IPS-NIHi7 (cell line): Measurements from ENCODE around the gene RNF212.
"Not testable (repeated sequence)": the region's sequence is repeated elsewhere in the genome, so short reads cannot be mapped to it uniquely, and the experiment has no call there.

Source experiments
- DNase-seq: peaks from one replicate; pipeline ENCODE4 v3.0.0; 2012; ENCODE audit warnings: mixed read lengths; ENCODE audit errors: extremely low spot score

Gene RNF212

DNA sequence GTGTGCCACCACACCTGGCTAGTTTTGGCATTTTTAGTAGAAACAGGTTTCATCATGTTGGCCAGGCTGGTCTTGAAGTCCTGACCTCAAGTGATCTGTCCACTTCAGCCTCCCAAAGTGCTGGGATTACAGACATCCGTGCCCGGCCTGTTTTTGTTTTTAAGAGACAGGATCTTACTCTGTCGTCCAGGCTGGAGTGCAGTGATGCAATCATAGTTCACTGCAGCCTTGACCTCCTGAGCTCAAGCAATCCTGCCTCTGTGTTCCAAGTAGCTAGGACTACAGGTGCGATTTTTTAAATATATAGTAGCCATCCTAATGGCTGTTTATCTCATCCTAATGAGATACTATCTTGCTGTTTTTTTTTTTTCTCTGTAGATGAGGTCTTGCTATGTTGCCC, 47.6 kb downstream of the RNF212 start:
- no peak for DNase-seq

DNA sequence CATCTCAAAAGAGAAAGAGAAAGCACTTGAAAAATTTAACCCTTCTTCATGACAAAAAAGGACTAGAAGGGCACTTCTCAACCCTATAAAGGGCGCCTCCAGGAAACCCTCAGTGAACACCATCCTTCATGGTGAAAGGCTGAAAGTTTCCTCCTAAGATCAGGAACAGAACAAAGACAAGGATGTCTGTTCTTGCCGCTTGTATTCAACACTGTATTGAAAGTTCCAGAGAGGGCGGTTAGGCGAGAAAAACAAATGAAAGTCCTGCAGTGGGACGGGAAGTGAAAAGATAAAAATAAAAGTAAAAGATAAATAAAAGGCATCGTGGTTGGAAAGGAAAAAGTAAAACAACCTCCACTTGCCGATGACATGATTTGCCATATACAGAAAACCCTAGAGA, 50.9 kb downstream of the RNF212 start:
- no peak for DNase-seq

DNA sequence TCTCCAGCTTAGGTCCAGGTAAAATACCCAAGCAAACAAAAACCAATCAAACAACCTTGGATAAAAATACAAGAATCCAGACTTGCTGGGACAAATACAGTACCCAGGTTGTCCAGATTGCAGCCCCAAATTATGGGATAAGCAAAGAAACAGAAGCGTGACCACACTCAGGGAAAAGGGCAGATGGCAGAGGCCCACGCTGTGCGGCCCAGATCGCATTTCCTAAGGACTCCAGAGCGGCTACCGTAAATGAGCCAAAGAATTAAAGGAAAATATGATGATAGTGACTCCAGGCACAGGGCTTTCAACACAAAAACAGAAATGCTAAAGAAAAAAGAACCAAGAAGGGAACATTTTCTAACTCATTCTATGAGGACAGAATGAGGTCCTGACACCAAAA, 51.6 kb downstream of the RNF212 start:
- no peak for DNase-seq

DNA sequence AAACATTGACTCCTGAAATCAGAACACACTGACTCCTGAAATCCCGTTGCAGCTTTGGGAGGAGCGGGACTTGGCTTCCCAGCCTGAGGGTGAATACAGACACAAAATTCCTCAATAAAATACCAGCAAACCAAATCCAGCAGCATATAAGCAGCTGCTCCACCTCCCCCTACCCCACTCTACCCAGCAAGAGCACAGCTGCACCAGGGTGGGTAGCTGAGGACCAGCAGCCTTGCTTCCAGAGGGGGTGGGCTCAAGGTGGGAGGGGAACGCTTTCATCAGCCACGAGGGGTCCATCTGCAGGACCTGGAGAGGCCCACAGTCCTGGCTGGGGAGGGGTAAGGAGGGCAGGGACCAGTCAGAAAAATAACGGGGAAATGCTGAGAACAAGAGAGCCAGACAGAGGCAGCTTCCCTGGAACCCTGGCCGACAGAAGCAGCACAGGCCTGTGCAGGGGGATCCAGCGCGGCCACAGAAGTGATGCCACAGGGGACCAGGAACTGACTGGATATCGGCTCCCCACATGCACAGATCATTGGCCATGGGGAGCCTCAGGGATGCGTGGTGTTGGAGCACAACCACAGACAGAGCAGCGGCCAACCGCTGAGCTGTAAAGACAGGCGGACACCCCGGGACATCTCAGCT, 52.2 kb downstream of the RNF212 start:
- no peak for DNase-seq

DNA sequence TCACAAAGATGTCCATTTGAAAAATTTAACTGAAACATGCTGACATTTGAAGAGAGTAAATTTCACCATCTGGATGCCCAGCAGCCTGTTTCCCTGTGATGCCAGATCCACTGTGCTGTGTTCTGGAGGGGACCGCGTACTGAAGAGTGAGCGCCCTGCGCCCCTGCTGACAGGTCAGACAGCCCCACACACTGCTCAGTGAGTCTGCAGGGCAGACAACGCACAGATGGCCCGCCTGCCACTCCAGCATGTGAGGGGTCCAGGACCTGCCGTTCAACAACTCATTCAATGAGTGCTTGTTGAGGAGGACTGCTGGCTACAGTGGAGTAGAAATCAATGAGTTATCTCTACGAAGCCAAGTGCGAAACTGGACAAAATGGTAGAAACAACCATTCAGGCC, 52.7 kb downstream of the RNF212 start:
- no peak for DNase-seq

DNA sequence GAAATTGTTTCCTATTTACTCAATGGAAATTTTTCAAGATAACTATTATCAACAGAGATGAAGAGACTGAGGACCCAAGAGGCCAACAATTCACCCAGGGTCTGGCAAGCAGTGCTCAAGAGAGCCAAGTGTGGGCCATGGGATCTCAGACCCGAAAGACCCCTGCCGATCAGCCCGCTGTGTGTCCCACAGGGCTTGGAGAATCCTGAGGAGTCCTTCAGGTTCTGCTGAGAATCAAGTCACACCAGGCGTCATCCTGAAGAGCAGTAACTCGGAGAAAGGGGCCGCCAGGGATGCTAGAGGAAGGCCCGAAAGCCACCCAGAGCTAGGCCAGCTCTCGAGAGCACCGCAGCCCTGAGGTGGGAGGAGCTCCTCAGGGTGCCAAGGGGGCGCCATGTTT, 53.2 kb downstream of the RNF212 start:
- DNase-seq = no peak

DNA sequence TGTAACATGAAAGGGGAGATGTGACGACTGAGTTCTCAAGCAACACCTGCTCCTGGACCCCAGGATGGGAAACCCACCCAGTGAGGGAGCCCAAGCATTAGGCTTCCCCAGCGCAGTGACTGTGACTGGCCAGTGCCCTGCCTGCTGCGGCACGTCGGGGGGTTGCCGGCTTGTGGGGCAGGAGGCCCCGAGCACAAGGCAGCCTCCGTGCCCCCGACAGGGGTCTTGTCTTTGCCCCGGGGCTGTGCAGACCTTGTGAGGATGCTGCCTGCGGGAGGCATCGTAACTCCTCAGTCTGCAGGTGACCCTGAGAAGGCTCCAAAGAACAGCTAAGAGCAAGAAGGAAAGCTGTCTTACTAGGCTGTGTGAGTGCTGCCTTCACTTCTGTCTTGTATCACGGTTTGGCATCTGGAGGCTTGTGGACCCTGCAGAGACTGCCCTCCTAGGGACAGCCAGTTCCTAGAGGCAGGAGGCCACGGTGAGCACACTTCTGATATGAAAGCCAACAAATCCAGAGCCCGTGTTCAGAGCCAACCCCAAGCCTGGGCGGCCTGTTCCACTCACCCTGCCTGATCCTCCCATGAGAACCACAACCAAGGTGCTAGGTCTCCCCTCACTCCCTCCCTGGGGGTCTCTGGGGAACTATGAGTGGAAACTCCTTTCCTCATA, 54.2 kb downstream of the RNF212 start:
- no peak for DNase-seq

DNA sequence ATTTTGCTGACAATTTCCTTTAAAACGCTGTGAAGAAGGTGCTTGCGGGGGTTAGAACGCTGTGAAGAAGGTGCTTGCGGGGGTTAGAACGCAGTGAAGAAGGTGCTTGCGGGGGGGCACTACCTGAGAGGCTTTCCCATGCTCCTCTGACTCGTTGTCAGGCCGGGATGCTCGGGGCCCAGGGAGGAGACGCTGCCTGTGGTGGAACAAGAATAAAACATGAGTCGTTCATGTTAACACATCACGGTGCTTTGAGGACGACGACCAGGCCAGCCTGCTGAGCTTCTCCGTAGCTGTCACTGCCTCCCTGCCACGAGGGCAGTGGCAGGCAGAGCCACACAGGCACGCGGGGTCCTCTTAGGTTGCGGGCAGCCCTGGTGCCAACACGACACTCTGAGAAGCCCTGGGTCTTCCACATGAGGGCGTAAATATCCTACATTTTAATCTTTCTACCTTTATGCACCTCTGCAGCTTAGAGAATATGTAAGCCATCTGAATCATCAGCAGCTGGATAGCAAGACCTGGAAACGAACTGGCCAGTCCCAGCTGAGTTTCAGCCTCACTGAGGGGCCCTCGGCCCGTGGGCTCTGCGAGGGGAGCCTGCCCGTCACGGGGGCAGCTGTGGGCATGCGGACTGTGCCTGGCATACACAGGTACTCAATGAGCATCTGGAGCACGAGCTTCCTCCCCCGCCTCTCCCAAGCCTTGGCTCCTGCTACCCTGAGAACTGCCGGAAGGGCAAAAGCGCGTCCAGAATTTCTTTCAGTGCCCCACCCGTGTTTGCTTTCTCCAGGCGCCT, 55.0 kb downstream of the RNF212 start:
- DNase-seq = no peak

DNA sequence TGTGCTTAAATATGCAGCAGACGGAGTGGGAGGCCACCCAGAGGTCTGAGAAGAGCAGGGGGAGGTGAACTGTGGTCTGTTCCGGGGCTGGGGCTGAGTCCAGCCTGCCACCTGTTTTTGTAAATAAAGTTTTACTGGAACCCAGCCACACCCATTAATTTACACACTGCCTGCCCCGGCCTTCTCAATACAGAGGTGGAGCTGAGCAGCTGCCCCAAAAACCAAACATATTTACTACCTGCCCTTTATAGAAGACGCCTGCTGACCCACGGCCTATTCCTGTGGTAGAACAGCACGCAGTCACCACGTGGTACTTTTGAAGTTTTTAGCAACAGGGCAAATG, 56.0 kb downstream of the RNF212 start:
- DNase-seq = no peak

DNA sequence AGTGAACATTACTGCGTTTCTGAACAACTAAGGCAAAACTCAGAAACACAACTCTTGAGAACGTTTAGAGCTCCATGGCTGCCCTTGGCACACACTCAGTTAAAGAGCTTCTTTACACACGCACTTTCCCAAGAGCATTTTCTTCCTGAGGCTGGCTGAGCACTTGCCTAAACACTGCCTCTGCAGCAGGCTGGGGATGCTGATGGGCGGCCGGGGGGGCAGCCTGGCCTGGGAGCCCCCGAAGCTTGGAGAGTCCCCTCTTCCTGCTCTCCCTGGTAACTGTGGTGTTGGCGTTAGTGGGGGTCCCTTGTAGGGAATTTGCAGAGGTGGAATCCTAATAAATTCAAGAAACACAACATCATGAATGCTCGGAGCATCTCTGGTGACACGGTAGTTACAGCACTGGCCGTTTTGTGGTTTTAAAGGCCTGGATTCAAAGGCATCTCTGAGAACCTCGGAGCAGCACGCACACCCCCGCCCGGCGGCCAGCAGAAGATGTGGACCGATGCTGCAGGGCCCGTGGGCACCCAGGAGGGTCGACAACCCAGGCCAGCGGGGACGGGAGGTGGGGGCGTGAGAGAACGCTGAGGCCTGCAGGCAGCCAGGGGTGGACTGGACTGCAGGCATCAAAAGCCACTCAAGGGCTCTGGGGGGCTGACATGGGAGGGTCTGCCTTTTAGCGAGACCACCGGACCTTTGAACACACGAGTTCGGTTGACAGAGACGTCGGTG, 56.5 kb downstream of the RNF212 start:
- no peak for DNase-seq

DNA sequence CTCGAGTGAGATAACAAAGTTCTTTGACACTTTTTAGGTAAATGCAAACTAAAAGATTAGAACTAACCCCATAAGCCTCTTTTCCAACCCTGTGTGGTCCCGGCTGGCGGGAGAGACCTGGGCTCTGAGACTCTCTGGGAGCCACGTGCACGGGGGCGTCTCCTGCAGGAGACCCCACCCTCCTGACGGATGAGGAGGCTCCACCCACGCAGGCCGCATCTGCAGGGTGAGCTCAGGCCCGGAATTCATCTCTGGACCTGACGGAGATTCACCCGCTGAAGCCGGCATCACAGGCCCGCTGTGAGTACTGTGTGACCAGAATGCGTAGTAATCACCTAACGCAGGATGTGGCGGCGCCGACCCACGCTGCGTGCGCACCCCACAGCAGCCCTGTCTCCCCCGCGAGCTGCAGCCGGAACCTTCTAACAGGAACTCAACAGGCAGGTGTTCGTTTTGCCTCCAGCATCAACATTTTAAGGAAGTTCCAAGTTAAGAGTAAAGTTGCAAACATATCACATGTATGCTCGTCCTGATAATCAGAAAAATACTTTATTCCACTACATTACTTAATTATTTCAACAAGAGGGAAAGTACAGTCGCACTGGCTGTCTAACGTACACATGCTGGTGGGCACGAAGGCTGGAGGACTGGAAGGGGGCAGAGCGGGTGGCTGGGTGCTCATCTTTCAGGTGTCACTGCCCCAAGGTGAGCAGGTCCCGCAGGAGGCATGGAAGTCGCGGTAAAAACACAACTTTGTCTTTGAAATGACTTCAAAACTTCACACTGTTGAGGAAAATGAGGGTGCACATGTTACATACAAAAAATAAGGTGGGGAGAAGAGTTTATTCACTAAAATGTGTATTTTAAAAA, 57.4 kb downstream of the RNF212 start:
- DNase-seq = peak; percentile 68

DNA sequence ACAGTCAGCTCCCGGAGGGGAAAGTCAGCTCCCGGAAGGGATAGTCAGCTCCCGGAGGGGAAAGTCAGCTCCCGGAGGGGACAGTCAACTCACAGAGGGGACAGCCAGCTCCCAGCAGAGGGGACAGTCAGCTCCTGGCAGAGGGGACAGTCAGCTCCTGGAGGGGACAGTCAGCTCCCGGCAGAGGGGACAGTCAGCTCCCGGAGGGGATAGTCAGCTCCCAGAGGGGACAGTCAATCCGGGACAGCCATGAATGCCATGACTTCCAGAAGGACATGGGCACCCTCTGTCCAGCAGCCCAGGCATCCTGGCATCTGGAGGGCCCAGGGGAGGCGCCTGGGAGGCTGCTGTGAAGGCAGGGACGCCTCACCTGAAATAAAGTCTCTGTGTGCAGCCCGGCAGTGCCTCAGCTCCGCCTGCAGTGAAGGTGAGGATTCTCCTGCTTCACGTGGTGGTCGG, 58.1 kb downstream of the RNF212 start:
- not testable (repeated sequence) for DNase-seq

DNA sequence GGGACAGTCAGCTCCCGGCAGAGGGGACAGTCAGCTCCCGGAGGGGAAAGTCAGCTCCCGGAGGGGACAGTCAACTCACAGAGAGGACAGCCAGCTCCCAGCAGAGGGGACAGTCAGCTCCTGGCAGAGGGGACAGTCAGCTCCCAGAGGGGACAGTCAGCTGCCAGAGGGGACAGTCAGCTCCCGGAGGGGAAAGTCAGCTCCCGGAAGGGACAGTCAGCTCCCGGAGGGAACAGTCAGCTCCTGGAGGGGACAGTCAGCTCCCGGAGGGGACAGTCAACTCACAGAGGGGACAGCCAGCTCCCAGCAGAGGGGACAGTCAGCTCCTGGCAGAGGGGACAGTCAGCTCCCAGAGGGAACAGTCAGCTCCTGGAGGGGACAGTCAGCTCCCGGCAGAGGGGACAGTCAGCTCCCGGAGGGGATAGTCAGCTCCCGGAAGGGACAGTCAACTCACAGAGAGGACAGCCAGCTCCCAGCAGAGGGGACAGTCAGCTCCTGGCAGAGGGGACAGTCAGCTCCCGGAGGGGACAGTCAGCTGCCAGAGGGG, 58.6 kb downstream of the RNF212 start:
- DNase-seq = not testable (repeated sequence)

DNA sequence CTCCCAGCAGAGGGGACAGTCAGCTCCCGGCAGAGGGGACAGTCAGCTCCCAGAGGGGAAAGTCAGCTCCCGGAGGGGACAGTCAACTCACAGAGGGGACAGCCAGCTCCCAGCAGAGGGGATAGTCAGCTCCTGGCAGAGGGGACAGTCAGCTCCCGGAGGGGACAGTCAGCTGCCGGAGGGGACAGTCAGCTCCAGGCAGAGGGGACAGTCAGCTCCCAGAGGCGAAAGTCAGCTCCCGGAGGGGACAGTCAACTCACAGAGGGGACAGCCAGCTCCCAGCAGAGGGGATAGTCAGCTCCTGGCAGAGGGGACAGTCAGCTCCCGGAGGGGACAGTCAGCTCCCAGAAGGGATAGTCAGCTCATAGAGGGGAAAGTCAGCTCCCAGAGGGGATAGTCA, 59.5 kb downstream of the RNF212 start:
- DNase-seq = not testable (repeated sequence)

DNA sequence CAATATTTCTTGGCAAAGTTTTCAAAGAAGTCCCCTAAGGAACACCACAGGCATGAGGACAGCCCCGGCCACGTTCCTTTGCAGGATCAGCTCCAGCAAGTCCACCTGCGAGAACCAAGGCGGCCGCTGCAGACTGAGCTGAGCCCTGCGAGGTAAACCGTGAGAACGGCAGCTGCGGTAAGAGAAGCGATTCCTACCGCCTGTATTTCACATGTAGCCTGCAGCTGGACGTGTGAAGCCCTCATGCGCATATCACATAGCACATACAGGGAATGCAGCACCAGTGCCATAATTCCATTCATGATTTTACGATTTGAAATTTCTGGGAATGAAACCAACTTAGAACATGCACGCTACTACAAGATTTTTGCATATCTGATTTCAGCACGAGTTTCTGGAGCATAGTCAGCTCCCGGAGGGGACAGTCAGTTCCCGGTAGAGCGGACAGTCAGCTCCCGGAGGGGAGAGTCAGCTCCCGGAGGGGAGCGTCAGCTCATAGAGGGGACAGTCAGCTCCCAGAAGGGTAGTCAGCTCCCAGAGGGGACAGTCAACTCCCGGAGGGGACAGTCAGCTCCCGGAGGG, 60.2 kb downstream of the RNF212 start:
- DNase-seq = no peak

DNA sequence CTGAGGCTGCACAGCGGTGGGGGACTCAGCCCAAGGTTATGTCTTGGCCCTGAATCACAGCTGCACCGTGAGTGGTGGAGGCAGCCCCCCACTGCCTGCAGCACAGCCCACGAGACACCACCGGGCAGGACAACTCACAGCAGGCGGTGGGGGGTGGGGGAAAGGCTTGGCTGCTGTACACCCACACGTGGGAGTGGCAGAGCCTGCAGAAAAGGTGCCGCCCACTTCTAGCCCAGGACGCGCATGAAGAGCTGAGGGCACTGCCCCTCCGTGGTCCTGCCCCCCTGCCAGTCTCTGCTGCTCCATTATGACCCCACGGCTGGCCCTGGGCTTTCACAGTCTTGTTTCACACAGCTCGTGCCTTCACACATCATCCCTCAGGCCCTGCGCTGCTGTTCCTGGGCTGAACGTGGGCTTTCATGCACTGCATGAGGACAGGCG, 61.1 kb downstream of the RNF212 start:
- no peak for DNase-seq

DNA sequence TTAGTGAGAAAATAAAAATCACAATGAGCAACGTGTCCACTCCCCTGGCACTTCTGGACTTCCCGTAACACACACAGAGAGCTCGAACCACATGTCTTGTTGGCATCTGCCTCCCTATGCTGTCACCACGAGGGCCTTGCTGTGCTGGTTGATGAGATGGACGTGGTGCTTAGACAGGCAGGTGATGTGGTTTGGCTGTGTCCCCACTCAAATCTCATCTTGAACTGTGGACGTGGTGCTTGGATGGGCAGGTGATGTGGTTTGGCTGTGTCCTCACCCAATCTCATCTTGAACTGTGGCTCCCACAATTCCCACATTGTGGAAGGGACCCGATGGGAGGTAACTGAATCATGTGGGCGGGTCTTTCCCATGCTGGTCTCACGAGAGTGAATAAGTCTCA, 61.9 kb downstream of the RNF212 start:
- DNase-seq = no peak

DNA sequence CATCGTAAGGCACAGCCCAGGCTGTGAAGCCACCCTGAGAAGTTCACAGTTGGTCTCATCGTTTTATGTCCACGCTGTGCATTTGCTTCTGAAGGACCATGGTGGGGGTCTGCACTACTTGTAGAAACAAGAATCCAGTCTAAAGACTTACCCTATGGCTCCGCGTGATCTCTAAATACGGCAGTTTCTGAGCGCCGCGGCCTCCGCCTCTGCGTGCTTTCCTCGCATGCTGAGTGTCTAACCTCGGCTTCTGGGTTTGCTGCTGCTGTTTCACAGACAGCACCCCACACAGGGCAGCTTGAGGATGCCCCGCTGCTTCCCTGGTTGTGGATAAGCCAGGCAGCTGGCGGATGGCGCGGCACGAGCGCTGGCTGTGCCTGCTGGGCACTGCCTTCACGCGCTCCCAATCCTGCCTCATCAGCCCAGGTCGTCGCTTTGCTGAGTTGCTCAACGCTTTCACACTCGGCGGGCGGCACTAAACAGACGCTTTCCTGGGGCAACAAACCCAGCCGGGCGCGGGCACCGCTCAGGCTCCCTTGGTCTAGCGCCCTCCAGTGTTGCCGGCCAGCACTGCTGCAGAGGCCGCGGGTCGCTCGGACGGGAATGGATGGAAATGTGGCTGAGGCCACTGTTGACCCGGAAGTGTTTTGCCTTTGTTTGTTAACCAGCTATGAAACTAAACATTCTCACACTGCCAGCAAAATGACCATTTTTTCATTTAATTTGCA, 62.7 kb downstream of the RNF212 start:
- DNase-seq = peak; percentile 68

DNA sequence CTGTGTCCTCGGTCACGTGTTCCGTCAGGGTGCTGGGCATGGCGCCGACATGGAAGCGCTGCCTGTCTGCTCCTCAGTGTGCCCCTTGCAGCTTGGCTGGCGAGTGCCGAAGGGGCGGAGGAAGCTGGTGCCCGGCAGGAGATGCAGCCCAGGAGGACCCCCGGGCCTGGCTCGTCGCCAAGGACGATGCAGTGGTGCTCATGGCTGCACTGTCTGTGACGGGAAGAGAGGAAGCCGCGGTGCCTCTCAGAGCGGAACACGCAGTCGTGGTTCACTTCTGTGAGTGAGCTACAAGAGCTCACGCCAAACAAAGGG, 63.8 kb downstream of the RNF212 start:
- no peak for DNase-seq
